ENCODE data around the gene SLC34A3.

The SLC34A3 gene

DNA sequence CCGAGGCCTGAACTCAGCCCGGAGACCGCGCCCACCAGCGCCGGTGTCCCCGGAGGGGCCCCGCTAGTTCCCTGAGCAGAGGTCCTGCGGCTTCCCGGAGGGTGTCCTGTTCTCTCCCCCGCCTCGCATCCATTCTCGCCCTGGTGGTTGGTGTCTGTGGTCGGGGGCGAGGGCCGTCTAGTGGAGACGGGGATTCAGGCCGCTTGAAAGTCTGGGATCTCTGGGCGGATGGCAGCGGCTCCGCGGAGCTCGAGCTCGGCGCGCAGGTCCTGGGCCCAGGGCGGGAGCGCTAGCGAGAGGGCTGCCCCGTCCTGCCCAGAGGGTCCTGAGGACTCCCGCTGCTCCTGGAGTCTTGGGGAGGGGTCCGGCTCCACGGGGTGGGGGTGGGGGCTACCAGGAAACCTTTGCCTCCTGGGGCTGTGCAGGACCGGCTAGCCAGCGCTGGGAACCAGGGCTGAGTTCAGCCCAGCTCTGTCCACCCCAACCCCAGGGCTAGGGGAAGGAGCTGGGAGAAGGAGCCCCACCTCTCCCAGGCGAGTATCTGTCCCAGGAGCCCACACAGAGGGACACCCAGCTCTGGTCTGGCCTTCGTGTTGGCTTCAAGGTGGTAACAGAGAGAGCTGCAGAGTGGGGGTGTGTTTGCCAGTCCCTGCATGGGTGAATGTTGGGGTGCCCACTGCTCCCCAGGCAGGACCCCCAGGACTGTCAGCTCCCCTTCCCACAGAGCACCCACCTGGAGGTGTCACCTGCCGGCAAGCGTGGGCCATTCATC lies 50.8 kb downstream of the SLC34A3 start:
- Histone ChIP-seq H3K4me1 (ENCODE audit: control insufficient read depth, low read depth, low read length) (peaks cover 9% of the 10 kb centered on the region), H3K36me3 (ENCODE audit: control insufficient read depth, low read depth, low read length) (no peaks in the 10 kb centered on the region), H3K9me3 (ENCODE audit: control insufficient read depth, low read depth, low read length) (no peaks in the 10 kb centered on the region), H3K27me3 (ENCODE audit: control insufficient read depth, insufficient read depth, low read length) (peaks cover 52% of the 10 kb centered on the region), H3K27ac (ENCODE audit: low read length) (no peak overlapping the region), H3K4me3 (ENCODE audit: low read length) (peak overlapping the region; percentile 59), H3K9ac (ENCODE audit: low read length) (no peak overlapping the region)
